Effector CD8-positive, alpha-beta T cell (primary cell): ENCODE data around the gene UNCX.

Experiments used
- DNase-seq: peaks from one replicate; lab custom pipeline; 2025; lab: John Stamatoyannopoulos, UW

UNCX gene

GRCh38 chr7:1243964-1244416 is 11.3 kb downstream of the UNCX start:
- DNase-seq, result no peak

- no peak for DNase-seq
Measured at GRCh38 chr7:1244700-1245523, 12.2 kb downstream of the UNCX start.

GRCh38 chr7:1245524-1246050 is 12.9 kb downstream of the UNCX start:
- DNase-seq, result no peak

DNA sequence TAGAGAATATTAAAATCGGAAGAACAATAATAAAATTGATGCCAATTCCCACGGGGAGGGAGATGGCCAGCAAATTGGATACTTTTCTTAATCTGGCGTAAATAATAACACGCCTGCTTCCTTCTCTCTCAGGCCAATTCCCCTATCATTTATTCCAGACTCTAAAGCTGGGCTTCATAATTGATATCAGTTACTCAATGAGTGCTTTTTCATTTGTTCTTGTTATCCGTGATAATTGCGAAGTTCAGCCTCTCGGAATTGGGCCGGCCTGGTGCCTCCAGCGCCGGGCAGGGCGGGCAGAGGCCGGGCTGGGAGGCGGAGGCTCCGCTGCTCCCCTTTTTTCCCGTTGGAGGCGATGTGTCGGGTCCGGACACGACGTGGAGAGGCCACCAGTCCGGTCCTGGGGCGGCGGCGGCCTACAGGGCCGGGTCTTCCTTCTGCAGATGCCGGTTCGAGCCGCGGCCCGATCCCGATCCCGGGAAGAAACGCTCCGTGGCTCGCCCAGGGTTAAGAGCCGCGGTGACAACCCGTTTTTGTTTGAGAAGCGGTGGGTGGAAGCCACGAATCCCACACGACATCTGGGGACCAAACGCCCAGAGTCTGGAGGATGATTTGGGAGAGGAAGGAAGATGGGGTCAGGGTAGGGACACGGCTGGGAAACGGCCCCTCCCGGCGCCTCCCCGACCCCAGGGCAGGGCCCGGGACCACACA is 13.6 kb downstream of the UNCX start:
- DNase-seq, result no peak

DNA sequence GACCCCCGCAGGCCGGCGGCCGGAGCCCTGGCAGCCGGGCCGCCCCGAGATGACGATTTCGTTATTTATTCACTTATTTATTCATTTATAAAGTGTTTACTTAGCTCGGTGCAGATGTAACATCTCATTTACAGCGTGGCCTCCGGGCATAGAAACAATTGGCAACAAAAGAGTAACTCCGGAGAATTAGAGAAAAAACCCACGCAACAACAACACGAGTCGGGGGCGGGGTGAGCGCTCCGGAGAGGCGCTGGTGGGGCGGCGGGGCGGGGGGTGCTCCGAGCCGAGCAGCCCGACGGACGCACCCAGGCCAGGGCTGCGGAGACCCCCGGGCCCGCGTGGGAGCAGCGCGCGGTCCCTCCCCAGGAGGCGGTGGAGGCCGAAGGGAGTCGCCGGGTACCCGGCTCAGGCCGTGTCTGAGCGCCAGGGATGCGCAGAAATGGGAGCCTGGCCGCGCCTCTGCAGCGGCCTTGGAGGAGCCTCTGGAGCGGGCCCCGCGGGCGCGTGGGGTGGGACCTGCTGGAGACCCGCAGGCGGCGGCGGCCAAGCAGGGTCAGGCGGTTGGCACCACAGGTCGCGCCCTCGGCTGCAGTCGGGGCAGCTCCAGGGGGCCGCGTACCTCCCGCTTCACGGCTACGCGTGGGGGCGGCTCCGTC is 14.3 kb downstream of the UNCX start:
- no peak for DNase-seq

GRCh38 chr7:1247527-1248041 is 14.9 kb downstream of the UNCX start:
- no peak for DNase-seq

DNA sequence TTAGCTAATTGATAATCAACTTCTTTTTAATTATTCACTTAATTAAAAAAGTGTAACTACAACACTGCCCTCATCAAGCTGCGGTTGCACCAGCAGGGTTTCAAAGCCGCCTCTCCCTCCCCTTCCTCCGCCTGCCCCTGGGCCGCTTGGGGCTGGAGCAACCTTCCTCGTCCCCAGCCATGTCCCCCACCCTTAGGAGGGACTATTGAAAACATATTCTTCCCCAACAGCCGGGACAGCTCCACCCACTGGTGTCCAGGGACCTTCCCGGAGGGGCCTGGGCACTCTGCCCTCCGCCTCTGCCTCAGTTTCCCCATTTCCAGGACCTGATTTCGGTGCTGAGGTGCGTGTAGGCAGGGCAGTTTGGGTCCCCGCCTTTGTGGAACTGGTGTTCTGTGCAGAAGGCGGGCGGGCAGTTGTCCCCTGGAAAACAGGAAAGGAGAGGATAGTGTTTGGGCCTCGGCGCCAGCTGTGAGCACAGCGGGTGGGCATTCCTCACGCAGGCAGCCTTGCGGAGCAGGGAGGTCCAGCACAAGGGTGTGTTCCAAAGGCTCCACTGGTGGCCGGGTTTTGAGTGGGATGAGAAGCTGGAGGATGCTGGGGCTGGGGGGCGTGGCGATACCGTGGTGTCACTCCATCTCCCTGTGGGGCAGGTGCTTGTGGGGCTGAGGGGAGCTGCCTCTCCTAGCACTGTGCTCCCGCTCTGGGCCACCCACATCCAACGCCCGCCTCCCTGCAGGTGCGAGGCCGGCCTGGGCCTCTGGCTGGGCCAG is 15.7 kb downstream of the UNCX start:
- no peak for DNase-seq

DNA sequence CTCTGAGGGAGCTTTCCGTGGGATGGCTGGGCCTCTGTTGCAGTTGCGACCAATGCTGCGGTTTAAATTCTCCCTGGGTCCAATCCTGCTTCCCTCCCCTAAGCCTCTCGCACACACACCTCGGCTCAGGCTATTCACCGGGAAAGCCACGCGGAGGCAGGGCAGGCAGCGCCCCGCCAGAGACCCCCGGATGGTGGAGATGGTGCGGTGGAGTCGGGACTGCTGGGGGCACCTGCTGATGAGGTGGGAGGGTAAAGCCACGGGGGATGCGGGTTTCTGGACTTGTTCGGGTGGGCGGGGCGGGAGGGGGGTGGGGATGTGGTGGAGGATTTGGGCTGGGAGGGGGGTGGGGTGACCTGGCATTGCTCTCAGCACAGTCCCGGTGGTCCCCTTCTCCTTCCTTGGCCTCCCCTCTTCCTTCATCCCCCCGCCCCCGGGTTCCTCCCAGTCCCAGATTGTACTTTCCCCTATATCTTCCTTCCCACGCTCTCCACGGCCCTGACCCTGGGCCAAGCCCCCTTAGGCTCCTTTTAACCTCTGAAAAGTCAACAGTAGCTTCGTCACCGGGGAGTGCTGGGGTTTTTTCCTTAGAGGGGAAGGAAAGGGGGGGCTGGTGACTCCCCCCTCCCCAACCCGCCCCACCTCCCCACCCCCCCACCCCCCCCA is 16.4 kb downstream of the UNCX start:
- no peak for DNase-seq

DNA sequence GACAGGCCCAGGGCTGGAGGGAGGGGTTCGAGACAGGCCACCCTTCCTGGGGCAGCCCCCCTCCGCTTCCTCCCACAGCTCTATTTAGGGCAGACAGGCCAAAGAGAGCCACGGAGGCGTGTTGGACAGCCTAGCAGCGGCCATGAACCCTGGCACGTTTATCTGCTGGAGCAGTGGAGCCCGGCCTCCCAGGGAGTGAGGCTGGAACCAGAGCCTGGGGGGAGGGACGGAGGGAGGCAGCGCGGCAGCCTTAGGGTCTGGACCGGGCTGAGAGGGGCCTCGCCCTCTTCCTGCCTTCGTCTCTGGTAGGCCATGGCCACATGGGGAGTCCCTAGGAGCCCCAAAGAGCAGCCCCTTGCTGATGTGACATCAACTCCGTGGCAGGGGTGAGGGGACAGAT is 17.1 kb downstream of the UNCX start:
- no peak for DNase-seq

- no peak for DNase-seq
Measured at GRCh38 chr7:1250901-1251300, 18.2 kb downstream of the UNCX start.

DNA sequence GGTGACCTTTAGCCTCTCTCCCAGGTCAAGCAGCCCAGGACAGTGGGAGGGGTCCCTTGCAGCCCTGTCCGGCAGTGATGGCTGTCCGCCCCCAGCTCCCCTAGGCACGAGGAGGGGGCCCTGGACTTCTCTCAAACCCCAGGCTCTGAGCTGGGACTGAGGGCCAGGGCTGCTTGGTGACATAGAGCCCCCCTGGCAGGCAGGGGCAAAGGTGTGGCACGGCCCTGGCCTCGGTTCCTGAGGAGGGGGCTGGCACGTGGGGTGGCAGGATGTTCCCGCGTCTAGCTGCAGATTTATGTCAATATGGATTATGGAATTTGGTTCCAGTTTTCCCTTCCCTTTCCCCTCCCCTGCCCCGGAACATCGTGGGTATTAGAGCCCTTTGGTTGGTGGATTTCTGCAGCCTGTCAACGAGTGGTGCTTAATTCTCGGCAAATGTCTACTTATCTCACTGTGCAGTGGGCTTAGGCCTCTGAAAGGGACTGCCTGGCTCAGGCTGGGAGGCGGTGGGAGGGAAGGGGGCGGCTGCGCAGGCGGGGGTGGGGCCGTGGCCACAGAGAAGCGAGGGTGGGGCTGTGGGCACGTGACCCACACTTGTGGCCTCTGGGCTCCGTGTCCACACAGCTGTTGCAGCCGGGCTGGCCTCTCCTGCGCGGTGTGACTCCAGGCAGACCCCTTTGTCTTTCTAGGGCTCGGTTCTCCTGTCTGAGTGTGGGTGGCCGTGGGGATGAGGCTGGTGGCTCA is 19.3 kb downstream of the UNCX start:
- DNase-seq, result no peak

DNA sequence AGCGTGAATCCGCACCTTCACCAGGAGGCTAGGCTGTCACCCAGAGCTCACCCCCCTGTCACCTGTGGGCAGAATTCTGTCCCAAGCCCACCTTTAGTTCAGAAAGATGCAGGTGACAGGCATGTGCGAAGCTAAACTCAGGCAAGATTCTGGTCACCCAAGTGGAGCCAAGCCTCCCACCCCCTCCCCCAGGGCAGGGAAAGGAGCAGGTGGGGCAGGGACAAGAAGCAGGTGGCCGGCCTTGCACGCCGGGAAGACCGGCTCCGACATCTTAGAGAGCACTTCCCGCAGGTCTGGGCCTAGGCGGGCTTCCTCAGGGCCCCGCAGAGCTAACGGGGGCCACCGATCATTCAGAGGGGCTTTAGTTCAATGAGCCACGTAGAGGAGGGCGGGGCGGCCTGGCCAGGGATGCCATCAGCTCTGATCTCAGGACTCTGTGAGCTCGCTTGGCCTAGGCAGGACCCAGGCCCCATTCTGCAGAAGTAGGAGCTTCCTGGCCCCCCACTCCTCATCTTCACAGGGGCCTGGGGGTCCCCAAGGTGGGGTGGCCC is 19.9 kb downstream of the UNCX start:
- no peak for DNase-seq

DNA sequence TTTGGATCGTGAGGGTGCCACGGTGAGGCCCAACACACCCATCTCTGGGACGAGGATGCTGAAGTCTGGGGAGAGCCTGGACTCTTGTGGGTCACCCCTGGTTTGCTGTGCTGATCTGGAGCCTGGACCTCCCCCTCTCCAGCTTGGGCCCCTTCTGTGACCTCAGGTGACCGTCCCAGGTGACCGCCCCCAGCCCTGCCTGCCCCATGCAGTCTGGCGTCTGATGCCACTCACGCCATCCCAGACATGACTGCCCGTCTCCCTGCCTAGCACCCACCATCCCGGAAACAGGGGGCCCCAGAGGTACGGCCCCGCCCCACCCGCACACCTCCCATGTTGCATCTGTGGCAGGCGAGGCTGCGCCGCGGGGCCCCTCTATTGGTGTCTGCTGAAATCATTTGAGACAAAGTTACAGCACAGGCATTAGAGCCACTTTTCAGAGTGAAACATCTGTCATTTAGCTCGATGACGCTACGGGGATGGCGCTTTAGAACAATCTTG is 21.1 kb downstream of the UNCX start:
- no peak for DNase-seq

DNA sequence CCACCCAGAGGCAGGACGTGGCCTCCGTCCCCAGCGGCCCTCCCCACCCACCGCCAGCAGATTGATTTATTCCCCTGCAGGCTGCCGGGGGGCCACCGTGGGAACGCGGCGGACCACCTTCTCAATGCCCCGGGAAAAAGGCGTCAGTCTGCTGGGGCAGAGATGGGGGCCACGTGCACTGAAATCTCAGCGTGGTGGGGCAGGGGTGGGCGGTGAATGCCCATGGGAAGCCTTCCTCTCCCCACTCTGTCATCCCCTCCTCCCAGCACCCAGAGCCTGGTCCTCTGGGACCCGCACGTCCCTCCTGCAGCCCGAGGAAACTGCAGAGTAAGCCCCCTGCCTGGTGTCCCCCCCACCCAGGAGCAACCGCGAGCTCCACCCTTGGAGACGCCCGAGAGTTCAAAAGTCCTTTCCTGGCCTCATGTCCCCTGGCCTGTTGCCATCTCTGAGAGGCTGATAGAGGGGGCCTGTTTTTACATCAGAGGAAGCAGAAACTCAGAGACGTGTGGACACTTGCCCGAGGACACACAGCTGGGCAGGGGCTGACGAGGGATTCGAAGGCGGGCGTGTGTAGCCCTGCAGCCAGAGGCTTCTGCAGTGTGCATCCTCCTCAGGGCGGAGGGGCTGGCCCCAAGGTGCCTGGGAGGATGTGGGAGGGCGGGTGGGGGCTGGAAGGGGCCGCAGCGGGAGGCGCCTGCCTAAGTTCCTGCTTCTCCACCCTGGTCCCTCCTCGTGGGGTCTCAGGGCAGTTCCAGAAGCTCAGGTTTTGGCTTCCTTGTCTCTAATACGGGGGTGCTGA is 21.8 kb downstream of the UNCX start:
- DNase-seq, result no peak

- no peak for DNase-seq
Measured at GRCh38 chr7:1255080-1255816, 22.6 kb downstream of the UNCX start.

DNA sequence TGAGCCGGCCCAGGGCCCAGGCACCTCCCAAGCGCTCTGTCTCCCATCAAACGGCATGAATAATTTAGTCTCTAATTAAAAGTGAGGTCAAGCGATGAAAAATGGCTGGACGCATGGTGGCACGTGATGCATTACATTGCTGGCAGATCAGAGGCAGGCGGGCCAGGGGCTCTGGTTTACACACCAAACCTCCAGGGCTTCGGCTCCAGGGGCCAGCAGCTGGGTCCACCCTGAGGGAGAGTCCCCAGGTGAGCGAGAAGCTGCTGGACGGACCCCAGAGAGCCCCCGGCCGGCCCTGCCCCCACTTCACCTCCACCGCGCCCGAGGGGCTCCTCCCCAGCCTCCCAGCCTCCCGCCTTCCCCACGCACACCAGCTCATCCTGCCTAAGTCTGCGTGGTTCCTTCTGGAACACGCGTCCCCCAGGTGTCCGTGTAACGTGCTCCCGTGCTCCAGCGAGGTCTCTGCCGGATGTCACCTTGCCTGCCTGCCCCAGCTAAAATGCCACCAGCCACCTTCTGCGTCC is 23.2 kb downstream of the UNCX start:
- DNase-seq, result no peak

GRCh38 chr7:1256621-1257020 is 23.9 kb downstream of the UNCX start:
- no peak for DNase-seq

GRCh38 chr7:1257221-1257620 is 24.5 kb downstream of the UNCX start:
- no peak for DNase-seq
